ENCODE data around the gene TMEM219.

The TMEM219 gene

DNA sequence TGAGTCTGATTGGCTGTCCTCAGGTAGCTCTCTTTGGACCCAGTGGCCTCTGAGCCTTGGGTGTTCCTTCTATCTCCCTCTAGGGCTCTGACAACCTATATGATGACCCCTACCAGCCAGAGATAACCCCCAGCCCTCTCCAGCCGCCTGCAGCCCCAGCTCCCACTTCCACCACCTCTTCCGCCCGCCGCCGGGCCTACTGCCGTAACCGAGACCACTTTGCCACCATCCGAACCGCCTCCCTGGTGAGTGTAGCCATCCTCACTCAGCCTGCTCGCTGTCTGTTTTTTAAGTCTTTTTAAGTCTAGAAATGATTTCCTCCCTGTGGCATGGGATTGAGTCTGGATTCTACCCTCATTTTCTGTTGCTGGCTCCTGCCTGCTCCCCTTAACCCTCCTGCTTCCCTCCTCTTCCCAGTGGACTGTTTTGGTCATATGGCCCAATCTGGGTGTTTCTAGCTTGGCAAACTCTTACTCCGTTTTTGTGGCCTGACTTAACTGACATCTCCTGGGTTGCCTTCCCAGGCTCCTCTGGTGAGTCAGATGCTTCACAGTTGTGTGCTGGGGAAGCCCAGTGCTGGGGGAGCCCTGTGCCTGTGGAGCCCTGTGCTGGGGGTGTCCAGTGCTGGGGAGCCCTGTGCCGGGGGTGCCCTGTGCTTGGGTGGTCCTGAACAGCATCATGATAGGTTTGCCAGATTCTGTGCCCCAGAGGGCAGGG is 21.7 kb downstream of the TMEM219 start:
- no peak for DNase-seq

DNA sequence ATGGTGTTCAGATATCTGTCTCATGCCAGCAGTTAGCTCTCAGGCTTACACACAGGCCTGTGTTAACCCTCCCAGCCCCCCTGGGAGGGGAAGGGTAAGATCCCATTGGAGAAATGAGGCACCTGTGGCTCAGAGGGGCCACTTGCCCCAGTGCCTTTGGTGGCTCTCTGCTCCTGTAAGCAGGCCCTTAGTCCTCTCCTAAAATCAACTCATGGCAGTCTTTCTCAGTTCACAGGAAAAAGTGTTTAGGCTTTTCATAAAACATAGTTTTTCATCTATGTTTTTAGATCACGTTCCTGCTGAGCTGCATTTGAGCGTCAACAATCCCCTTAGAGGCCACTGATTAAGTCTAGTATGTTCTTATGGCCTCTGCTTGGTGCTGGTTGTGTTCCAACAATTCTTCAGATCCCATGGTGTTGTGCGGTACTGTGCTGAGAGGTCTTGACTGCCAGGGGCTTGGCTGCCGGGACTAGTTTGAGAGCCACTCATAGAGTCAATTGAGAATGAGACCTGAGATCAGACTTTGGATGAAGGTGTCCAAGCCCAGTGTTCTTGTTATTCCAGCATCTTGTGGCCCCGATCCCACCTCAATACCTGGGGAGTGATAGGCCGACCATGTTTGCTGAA is 22.4 kb downstream of the TMEM219 start:
- DNase-seq, result no peak

- no peak for DNase-seq
Measured at GRCh38 chr16:29984764-29985147, 22.9 kb downstream of the TMEM219 start.

- DNase-seq, result no peak
Measured at GRCh38 chr16:29985271-29985811, 23.5 kb downstream of the TMEM219 start.

DNA sequence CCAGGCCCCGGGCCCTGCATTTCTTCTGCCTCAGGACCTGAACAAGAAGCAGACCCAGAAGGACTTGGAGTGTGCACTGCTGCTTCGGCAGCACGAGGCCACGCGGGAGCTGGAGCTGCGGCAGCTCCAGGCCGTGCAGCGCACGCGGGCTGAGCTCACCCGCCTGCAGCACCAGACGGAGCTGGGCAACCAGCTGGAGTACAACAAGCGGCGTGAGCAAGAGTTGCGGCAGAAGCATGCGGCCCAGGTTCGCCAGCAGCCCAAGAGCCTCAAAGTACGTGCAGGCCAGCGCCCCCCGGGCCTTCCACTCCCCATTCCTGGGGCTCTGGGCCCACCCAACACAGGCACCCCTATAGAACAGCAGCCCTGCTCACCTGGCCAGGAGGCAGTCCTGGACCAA is 24.4 kb downstream of the TMEM219 start:
- DNase-seq, result no peak

DNA sequence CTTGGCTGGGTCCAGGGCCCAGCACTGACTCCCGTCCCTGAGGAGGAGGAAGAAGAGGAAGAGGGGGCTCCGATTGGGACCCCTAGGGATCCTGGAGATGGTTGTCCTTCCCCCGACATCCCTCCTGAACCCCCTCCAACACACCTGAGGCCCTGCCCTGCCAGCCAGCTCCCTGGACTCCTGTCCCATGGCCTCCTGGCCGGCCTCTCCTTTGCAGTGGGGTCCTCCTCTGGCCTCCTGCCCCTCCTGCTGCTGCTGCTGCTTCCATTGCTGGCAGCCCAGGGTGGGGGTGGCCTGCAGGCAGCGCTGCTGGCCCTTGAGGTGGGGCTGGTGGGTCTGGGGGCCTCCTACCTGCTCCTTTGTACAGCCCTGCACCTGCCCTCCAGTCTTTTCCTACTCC is 25.1 kb downstream of the TMEM219 start:
- no peak for DNase-seq

GRCh38 chr16:29987371-29988085 is 25.6 kb downstream of the TMEM219 start:
- DNase-seq, result no peak

GRCh38 chr16:29988346-29989075 is 26.6 kb downstream of the TMEM219 start:
- DNase-seq, result no peak

DNA sequence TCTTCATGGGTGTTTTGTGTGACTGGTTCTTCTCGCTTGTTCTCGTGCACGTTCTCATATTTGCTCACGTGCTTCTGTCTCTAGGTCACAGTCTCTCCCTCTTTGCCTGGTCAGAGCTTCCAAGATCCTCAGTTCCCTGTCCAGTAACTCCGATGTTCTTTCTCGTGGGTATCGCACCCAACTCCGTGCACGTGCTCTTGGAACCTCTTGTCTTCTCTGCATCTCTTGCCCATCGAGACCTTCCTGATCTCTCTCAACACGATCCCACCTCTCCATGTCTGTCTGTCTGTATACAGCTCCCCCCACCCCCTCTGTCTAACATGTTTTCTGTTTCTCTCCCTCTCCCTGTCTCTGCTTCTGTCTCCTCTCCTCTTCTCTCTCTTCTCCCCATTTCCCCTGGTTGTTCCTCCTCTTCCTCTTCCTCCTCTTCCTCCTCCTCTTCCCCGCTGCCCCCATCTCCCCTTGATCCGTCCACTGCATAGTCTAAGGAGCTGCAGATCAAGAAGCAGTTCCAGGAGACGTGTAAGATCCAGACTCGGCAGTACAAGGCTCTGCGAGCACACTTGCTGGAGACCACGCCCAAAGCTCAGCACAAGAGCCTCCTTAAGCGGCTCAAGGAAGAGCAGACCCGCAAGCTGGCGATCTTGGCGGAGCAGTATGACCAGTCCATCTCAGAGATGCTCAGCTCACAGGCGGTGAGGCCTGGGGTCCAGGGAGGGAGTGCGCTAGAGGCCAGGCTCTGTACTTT is 27.4 kb downstream of the TMEM219 start:
- DNase-seq, result no peak

DNA sequence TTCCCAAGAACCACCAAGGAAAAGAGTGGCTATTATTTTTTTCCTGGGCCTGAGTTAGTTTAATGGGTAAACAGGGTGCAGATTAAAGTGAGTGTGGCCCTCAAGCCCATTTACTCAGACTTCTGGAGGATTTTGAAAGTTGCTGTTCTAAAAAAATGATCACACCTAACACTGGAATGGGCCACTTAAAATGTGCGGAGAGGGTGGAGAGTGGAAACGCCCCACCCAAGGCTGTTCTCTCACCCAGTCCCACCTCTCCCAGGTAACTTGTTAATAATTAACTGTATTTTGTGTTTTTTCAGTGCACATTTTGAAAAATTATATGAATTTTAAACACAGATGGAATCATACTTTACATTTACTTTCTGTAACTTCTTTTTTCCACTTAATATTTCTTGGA is 28.2 kb downstream of the TMEM219 start:
- DNase-seq, result no peak

GRCh38 chr16:29990883-29991570 is 29.1 kb downstream of the TMEM219 start:
- no peak for DNase-seq

DNA sequence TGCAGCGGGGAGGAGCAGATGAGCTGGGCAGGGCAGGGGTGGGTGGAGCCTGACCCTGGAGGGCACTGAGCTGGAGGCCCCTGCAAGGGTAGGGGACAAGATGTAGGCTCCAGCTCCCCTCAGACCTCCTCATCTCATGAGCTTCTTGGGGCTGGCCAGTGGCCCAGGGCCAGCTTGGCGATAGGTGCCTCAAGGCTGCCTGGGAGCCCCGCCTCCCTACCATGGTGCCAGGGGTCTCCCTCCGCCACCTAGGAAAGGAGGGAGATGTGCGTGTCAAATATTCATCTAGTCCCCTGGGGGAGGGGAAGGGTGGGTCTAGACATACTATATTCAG is 29.7 kb downstream of the TMEM219 start:
- no peak for DNase-seq

DNA sequence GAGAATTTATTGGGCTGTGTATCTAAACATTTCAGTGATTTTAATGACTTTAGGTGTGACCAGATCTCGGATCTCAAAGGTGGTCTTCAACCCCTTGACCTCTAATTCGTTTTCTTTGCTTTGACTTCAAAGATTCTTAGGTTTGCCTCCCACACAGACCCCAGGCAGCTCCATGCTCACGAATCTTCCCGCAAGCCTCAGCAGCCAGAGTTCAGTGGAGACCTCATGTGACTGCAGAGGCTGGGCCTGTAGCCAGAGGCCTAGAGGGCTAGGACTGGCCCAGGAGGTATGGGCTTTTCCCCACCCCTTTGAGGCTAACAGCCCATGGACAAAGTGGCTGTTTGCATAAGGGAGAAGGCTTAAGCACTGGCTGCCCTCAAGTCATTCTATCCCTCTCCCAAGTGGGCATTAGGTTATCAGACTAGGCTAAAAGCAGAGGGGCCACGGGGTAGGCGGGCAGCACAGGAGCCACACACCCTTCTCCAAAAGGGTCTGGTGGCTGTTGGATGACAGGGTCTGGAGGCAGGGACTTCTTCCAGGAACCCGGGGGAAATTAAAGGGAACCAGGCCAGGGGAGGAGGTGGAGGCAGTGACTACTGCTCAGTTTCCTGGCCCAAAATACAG is 30.6 kb downstream of the TMEM219 start:
- DNase-seq, result no peak

- no peak for DNase-seq
Measured at GRCh38 chr16:29993191-29993902, 31.5 kb downstream of the TMEM219 start.

DNA sequence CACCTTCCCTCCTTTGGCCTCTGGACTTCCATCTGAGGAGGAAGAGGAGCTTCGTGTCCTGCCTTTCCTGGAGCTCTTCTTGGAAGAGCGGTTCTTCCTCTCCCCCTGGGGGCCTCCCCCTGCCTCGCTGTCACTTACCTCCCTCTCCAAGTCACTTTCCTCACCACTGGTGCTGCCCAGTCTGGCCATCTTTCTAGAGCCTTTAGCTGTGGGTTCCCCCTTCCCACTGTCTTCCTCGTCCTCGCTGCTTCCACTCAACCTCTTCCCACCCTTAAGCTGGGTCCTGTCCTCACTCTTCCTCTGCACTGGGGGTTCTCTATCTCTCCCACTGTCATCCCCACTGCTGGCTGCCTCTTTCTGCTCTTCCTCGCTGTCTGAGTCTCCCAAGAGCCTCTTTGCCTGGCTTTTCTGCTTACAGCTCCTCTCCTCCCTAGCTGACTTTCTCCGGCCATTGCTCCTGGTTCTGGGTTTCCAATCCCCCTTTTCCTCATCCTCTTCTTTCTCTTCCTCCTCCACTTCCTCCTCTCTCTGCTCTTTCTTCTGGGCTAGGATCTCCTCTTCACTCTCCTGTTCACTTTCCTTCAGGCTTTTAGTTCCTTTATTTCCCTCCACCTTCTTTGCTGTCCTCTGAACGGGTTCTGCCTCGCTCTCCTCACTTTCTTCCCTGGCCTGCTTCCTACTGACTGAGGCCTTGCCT is 32.2 kb downstream of the TMEM219 start:
- DNase-seq, result no peak

- no peak for DNase-seq
Measured at GRCh38 chr16:29994600-29995323, 32.9 kb downstream of the TMEM219 start.

DNA sequence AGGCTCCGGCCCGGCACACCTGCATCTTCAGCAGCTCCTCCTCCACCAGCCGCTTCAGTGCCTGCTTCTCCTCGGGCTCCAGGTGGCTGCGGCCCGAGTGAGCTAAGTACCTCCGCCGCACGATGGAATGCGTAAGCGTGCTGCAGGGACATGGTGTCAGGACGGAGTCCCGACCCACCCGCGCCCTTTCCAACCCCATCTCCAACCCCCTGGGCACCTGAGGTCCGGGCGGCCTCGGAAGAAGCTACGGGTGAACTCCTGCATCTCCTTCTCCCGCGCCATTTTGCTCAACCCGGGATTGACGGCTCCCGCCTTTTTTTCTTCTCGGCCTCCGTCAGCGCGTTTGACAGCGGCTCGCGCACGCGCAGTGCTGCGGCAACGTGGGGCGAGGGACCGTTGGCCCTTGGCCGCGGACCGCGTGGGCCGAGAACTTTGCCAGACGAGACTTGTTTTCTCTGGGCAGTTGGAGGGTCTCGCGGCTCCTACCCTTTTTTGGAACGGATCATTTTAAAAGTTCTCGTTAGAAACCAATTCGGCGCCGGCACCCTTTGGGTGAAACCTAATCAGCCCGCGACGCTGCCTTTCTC is 33.5 kb downstream of the TMEM219 start, which contains the start of gene HIRIP3:
Gene HIRIP3 (minus strand): TSS at position 294 of the 587 bp plus-strand sequence. CDS start 12 bp downstream, at position 282.
- peak; percentile 75 for DNase-seq

GRCh38 chr16:29995911-29996765 is 34.3 kb downstream of the TMEM219 start, which contains the start of gene INO80E:
INO80E (plus strand) TSS chr16:29996241; CDS start chr16:29996311, 70 bp downstream.
- peak; percentile 99 for DNase-seq

Data from activated gamma-delta T cell (primary cell).